GM12891 (cell line): ENCODE measurements around the gene RAB11FIP4.

Experiments used
- POLR2A ChIP-seq: IDR thresholded peaks from 2 replicates; pipeline ENCODE4 v1.6.1; 2011; ENCODE audit warnings: low read depth, low read length, control low read depth
- POLR2AphosphoS5 ChIP-seq: IDR thresholded peaks from 2 replicates; pipeline ENCODE4 v1.6.1; 2011; ENCODE audit warnings: low read depth, low read length, control low read depth

GRCh38 chr17:31574458-31574857 is 183.0 kb downstream of the RAB11FIP4 start:
- TF ChIP-seq POLR2A (no peak), POLR2AphosphoS5 (no peak)
